Measurements from ENCODE around the gene SLC16A3. TPM values are rescaled to one million over a fixed set of nuclear protein-coding genes. Genes with fewer than 3 reads are reported as not detected.

Gene SLC16A3
- total and polyA plus RNA-seq, 8 donors = 13.0 to 149 (median 19.0) TPM

DNA sequence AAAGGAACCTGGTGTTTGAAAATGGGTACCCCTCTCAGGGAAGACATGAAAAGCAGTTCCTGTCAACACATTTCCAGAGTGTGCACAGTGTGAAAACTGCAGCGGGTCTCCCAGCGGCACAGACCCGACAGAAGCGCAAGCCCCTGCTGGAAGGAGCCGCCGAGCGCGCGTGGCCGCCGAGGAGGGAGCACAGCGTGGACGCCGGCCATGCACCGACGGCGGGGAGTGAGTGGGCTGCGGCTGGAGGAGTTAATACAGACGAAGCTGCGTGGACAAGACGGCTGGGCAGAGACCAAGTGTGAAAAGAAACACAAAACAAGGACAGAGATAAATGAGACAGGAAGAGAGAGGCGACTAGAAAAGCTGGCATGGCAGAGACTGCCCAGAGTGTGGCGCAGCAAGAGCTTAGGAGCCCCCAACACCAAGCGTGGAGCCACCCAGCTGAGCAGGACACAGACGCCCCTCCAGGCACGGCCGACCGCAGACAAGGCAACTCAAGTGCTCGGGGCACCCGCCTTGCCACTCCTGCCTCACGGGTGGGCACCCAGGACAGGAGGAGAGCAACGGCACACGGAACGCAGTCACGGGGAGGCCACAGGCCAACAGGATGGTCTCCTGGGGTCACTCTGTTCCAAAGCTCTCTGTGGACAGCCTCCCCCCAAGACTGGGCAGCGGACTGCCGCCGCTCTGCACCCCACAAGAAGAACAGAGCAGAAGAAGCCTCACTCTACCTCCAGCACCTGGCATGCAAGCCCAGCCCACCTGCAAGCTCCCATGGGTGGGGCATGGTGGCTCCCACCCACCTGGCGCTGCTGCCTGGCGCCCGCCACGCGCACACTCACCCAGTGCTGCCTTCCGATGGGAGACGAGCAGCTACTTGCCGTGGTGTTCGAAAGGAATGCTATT is 16.5 kb downstream of the SLC16A3 start:
- intact Hi-C loops (cut with DNase I) = no loop called here
- Histone ChIP-seq H3K9me3 (no peaks in the 10 kb centered on the region), H3K36me3 (peaks cover 7 to 92% of the 10 kb centered on the region in 2 donors), H3K27me3 (no peaks in the 10 kb centered on the region), H3K4me1 (peaks cover 29 to 59% of the 10 kb centered on the region in 2 donors), H3K4me3 (no peak overlapping the region), H3K27ac (no peak overlapping the region)
- TF ChIP-seq, protein P1, sequence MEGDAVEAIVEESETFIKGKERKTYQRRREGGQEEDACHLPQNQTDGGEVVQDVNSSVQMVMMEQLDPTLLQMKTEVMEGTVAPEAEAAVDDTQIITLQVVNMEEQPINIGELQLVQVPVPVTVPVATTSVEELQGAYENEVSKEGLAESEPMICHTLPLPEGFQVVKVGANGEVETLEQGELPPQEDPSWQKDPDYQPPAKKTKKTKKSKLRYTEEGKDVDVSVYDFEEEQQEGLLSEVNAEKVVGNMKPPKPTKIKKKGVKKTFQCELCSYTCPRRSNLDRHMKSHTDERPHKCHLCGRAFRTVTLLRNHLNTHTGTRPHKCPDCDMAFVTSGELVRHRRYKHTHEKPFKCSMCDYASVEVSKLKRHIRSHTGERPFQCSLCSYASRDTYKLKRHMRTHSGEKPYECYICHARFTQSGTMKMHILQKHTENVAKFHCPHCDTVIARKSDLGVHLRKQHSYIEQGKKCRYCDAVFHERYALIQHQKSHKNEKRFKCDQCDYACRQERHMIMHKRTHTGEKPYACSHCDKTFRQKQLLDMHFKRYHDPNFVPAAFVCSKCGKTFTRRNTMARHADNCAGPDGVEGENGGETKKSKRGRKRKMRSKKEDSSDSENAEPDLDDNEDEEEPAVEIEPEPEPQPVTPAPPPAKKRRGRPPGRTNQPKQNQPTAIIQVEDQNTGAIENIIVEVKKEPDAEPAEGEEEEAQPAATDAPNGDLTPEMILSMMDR (IDR thresholded peaks at IDR 0.05) = no peak
- ATAC-seq (no peak), DNase-seq (peak in 1 of 4 donors; percentile 77)

DNA sequence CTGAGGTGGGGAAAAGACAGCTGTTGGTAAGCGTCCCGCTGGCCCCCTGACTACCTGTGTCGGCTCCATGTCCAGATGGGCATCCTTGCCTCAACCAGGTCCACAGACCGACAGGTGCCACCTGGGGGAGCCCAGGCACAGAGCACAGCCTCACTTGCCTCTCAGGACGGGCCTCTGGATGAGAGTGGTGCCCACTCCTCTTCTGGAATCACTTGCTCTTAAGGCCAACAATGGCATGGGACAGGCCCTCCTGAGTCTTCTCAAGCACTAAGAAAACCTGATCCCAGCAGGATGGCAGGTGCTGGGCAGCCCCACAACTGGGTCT is 17.2 kb downstream of the SLC16A3 start:
- Histone ChIP-seq H3K27me3 (no peaks in the 10 kb centered on the region), H3K27ac (peak overlapping the region in 1 of 2 donors; percentile 53), H3K9me3 (no peaks in the 10 kb centered on the region), H3K36me3 (peaks cover 8 to 92% of the 10 kb centered on the region in 2 donors), H3K4me1 (peaks cover 23 to 53% of the 10 kb centered on the region in 2 donors), H3K4me3 (no peak overlapping the region)
- TF ChIP-seq, protein P1 (IDR thresholded peaks at IDR 0.05) = no peak
- DNase-seq (peak in 1 of 4 donors; percentile 36), ATAC-seq (no peak)
- intact Hi-C loops (cut with DNase I) = no loop called here

DNA sequence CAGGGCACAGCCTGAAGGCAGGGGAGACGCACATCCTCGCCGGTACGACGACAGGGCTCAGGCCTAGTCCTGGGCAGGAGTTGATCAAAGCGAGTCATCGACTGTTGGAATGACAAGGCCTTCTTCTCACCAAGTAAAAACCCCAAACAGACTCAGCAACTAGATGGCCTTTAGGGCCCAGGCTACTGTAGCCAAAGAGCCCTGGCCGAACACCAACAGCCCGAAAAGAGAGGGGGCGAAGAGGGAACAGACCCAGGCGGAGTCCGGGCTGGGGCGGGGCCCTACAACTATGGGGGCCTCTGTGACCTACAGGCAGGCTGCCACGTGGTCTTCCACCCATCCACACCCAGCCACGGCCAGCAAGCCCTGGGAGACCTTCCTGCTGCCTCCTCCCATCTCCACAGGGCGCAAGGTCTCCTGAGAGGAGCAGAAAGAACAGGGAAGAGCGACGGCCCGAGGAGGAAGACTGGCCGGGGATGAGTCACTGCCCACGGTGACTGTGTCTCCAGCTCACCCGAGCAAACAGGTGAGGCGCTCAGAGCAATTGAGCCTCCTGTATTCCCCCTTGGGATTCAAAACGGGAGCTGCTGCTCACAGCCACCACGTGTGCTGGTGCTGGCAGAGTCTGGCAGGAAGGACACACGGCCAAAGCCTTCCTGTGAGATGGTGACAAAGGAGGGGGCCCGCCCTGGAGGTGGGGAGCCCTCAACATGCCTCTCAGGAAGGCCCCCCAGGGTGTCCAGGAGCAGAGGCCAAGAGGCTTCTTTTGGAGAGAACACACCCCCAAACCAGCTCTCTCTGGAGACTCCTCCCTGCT is 17.7 kb downstream of the SLC16A3 start:
- intact Hi-C loops (cut with DNase I) = no loop called here
- DNase-seq (peak in 1 of 4 donors; percentile 82), ATAC-seq (no peak)
- Histone ChIP-seq H3K27me3 (no peaks in the 10 kb centered on the region), H3K9me3 (no peaks in the 10 kb centered on the region), H3K27ac (peak overlapping the region; percentile 26 to 53), H3K4me3 (no peak overlapping the region), H3K4me1 (peaks cover 18 to 47% of the 10 kb centered on the region in 2 donors), H3K36me3 (peaks cover 13 to 95% of the 10 kb centered on the region in 2 donors)
- TF ChIP-seq, protein P1 (IDR thresholded peaks at IDR 0.05) = no peak

DNA sequence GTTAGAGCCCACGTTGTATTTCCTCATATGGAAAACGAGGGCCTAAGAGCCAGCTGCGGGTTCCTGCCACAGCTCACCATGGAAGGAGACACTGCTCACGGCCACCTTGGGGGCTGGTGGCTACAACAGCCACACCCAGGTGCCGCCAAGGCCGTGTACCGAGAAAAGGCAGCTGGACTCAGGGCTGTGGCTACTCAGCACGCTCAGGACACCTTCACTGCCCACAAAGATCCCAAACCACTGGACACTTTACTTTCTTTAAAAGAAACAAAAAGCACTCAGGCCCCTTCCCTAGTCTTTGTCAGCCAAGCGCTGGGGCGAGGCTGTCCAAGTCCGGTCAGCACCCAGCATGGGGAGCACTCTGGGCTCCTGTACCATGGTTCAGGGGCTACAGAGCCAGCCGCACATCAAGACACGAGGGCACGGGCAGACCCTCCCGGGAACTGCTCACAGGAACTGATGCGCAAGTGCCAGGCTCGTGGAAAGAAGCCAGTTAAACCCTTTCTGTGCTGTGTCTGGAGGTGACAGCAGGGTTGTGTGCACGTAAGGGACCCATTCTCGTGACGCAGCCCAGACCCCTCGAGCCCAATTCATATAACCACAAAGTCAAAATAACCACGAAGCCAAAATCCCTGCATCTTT is 18.5 kb downstream of the SLC16A3 start:
- DNase-seq = peak in 1 of 4 donors; percentile 43
- H3K27me3 ChIP-seq = no peaks in the 10 kb centered on the region
- peaks cover 10 to 40% of the 10 kb centered on the region in 2 donors for H3K4me1 ChIP-seq
- peak overlapping the region; percentile 26 to 53 for H3K27ac ChIP-seq
- peaks cover 14 to 100% of the 10 kb centered on the region in 2 donors for H3K36me3 ChIP-seq
- H3K4me3 ChIP-seq = no peak overlapping the region
- intact Hi-C loops (cut with DNase I) = no loop called here
- TF ChIP-seq, protein P1 (IDR thresholded peaks at IDR 0.05) = no peak
- no peaks in the 10 kb centered on the region for H3K9me3 ChIP-seq
- ATAC-seq = no peak

Data from left lung (tissue), 10 donors.